ENCODE data around the gene MAB21L4. TPM values are rescaled to one million over a fixed set of nuclear protein-coding genes. Genes with fewer than 3 reads are reported as not detected.
A peak's percentile ranks its signal among the peaks of the same experiment; 100 is the strongest.

The MAB21L4 gene
- total RNA-seq, 1 experiment from 2014 or later = not detected

DNA sequence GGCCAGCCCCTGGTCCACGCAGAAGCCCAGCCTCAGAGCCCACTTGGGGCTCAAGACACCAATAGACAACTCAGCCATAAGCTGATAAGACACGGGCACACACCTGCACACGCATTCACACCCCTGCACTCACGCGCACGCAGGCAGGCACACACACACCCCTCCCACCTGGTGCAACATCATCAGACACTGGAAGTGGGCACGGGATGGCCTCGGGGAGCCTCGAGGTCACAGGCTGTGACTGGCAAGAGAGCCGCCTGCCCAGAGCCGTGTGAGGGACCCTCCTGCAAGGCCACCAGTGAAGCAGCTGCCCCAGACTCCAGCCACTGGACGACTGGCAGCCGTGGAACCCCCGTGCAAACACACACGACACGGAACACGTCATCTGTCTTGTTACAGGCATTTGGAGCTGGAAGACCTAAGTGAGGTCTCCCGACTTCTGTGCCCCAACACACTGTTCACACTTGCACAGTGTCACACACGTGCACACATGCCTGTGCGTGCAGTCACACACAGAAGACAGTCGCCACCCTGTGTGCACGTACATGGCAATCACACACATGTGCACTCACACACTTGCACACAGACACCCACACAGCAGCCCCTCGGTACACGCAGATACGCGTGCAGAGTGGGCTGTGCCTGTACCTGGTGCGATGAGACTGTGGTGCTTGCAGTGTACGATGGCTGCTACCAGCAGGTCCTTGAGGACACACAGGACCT is 959 bp downstream of the MAB21L4 start (continued):
- TF ChIP-seq POLR2A (IDR thresholded peaks at IDR 0.05; ENCODE audit: borderline replicate concordance, extremely low read depth, insufficient read depth, insufficient read length) (no peak), EGR1 (IDR thresholded peaks at IDR 0.05; ENCODE audit: low read depth) (no peak), SRF (IDR thresholded peaks at IDR 0.05; ENCODE audit: low read depth) (no peak), CBX3 (IDR thresholded peaks at IDR 0.05; ENCODE audit: low read depth) (no peak), TCF7L2 (IDR thresholded peaks at IDR 0.05; ENCODE audit: borderline replicate concordance, extremely low read depth, insufficient read depth, insufficient read length) (no peak), EZH2phosphoT487 (IDR thresholded peaks at IDR 0.05; ENCODE audit: borderline replicate concordance) (no peak), RAD21 (IDR thresholded peaks at IDR 0.05; ENCODE audit: low read depth) (no peak)
- TF ChIP-seq, protein P1, sequence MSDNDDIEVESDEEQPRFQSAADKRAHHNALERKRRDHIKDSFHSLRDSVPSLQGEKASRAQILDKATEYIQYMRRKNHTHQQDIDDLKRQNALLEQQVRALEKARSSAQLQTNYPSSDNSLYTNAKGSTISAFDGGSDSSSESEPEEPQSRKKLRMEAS (IDR thresholded peaks at IDR 0.05) = no peak

DNA sequence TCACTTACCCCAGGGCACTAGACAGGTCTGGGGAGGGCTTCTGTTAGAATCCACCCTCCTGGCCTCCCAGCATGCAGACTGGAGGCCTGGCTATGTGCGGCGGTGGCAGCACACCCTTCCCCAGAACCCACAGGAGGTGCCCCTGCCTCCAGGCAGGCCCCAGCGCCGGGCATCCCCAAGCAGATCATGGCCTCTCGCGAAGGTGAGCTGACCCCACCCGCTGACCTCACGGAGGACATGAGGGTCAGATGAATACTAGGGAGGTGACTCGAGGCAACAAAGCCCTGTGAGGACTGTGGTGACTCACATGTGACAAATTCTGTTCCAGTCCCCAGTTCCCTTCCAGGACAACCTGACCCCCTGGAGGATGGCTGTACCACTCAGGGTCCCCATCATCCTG is 1.9 kb downstream of the MAB21L4 start:
- no peaks in the 10 kb centered on the region for H3K9me2 ChIP-seq (ENCODE audit: insufficient read depth)
- ChIA-PET RAD21 (ENCODE audit: low non-redundant PET in 1 of 2, low total read pairs in 2 of 2, uncharacterized antibody in 2 of 2, unreplicated experiment in 2 of 2) (no interaction called here), CTCF (no interaction called here), POLR2A (no interaction called here)
- no peak for TF ChIP-seq EGR1 (IDR thresholded peaks at IDR 0.05; ENCODE audit: low read depth)
- TF ChIP-seq EZH2phosphoT487 (IDR thresholded peaks at IDR 0.05; ENCODE audit: borderline replicate concordance) = no peak
- no peak for TF ChIP-seq TCF7L2 (IDR thresholded peaks at IDR 0.05; ENCODE audit: borderline replicate concordance, extremely low read depth, insufficient read depth, insufficient read length)
- TF ChIP-seq POLR2AphosphoS5 (IDR thresholded peaks at IDR 0.05; ENCODE audit: low read depth, low read length) = no peak
- no peak for TF ChIP-seq SRF (IDR thresholded peaks at IDR 0.05; ENCODE audit: low read depth)
- no peak for TF ChIP-seq SIN3A (IDR thresholded peaks at IDR 0.05; ENCODE audit: low read depth)
- TF ChIP-seq EZH2 (IDR thresholded peaks at IDR 0.05) = no peak
- TF ChIP-seq POLR2A (IDR thresholded peaks at IDR 0.05; ENCODE audit: borderline replicate concordance, extremely low read depth, insufficient read depth, insufficient read length) = no peak
- TF ChIP-seq, protein P2, sequence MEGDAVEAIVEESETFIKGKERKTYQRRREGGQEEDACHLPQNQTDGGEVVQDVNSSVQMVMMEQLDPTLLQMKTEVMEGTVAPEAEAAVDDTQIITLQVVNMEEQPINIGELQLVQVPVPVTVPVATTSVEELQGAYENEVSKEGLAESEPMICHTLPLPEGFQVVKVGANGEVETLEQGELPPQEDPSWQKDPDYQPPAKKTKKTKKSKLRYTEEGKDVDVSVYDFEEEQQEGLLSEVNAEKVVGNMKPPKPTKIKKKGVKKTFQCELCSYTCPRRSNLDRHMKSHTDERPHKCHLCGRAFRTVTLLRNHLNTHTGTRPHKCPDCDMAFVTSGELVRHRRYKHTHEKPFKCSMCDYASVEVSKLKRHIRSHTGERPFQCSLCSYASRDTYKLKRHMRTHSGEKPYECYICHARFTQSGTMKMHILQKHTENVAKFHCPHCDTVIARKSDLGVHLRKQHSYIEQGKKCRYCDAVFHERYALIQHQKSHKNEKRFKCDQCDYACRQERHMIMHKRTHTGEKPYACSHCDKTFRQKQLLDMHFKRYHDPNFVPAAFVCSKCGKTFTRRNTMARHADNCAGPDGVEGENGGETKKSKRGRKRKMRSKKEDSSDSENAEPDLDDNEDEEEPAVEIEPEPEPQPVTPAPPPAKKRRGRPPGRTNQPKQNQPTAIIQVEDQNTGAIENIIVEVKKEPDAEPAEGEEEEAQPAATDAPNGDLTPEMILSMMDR (IDR thresholded peaks at IDR 0.05 in 2 of 3, conservative IDR thresholded peaks at IDR 0.05 in 1 of 3; ENCODE audit: borderline replicate concordance in 1 of 3, insufficient read depth in 1 of 3, low read depth in 2 of 3, low read length in 2 of 3) = no peak
- no peak for TF ChIP-seq CEBPB (IDR thresholded peaks at IDR 0.05; ENCODE audit: low read depth)
- TF ChIP-seq FOSL1 (IDR thresholded peaks at IDR 0.05; ENCODE audit: low read depth) = no peak
- no peak for TF ChIP-seq RAD21 (IDR thresholded peaks at IDR 0.05; ENCODE audit: low read depth)
- no peak for TF ChIP-seq ZFX (IDR thresholded peaks at IDR 0.05)
- TF ChIP-seq YY1 (IDR thresholded peaks at IDR 0.05; ENCODE audit: extremely low read depth, insufficient replicate concordance, low read depth, low read length) = no peak
- TF ChIP-seq, protein P3, sequence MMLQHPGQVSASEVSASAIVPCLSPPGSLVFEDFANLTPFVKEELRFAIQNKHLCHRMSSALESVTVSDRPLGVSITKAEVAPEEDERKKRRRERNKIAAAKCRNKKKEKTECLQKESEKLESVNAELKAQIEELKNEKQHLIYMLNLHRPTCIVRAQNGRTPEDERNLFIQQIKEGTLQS (IDR thresholded peaks at IDR 0.05) = no peak
- TF ChIP-seq, protein P4, sequence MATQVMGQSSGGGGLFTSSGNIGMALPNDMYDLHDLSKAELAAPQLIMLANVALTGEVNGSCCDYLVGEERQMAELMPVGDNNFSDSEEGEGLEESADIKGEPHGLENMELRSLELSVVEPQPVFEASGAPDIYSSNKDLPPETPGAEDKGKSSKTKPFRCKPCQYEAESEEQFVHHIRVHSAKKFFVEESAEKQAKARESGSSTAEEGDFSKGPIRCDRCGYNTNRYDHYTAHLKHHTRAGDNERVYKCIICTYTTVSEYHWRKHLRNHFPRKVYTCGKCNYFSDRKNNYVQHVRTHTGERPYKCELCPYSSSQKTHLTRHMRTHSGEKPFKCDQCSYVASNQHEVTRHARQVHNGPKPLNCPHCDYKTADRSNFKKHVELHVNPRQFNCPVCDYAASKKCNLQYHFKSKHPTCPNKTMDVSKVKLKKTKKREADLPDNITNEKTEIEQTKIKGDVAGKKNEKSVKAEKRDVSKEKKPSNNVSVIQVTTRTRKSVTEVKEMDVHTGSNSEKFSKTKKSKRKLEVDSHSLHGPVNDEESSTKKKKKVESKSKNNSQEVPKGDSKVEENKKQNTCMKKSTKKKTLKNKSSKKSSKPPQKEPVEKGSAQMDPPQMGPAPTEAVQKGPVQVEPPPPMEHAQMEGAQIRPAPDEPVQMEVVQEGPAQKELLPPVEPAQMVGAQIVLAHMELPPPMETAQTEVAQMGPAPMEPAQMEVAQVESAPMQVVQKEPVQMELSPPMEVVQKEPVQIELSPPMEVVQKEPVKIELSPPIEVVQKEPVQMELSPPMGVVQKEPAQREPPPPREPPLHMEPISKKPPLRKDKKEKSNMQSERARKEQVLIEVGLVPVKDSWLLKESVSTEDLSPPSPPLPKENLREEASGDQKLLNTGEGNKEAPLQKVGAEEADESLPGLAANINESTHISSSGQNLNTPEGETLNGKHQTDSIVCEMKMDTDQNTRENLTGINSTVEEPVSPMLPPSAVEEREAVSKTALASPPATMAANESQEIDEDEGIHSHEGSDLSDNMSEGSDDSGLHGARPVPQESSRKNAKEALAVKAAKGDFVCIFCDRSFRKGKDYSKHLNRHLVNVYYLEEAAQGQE (IDR thresholded peaks at IDR 0.05; ENCODE audit: low read depth) = no peak
- no peak for TF ChIP-seq CBX3 (IDR thresholded peaks at IDR 0.05; ENCODE audit: low read depth)
- TF ChIP-seq ELF1 (IDR thresholded peaks at IDR 0.05; ENCODE audit: borderline replicate concordance, low read depth) = no peak
- intact Hi-C loops (cut with micrococcal nuclease) = no loop called here
- peaks cover 34 to 70% of the 10 kb centered on the region in 2 experiments for H3K4me1 ChIP-seq (ENCODE audit: control insufficient read depth in 1 of 2, insufficient read depth in 2 of 2, low read length in 2 of 2)
- H2AFZ ChIP-seq (ENCODE audit: low read depth, low read length, poor library complexity, severe bottlenecking) = no peak overlapping the region
- no TSS peak for BruUV-seq (replicated peaks)
- peak overlapping the region; percentile 13; the same call in 1 of the 2 replicates for H3K9ac ChIP-seq (ENCODE audit: low read length)
- peak overlapping the region; percentile 37; the same call in 1 of the 2 replicates for H3K27ac ChIP-seq (ENCODE audit: low read depth, low read length)
- H3K36me3 ChIP-seq (ENCODE audit: control insufficient read depth in 1 of 2, insufficient read depth in 2 of 2, low read length in 2 of 2) = no peaks in the 10 kb centered on the region
- no peaks in the 10 kb centered on the region for H4K20me1 ChIP-seq (ENCODE audit: insufficient read depth)
- DNase-seq (ENCODE audit: low read depth, low spot score) = no peak
- H3K9me3 ChIP-seq (ENCODE audit: control insufficient read depth in 1 of 2, insufficient read depth in 1 of 2, low read depth in 1 of 2, low read length in 2 of 2) = no peaks in the 10 kb centered on the region
- H3K27me3 ChIP-seq (ENCODE audit: insufficient read depth, low read length) = peaks cover 10% of the 10 kb centered on the region; the same call in 1 of the 2 replicates
- peak; percentile 13; the same call in 1 of the 2 replicates for ATAC-seq
- H3K79me2 ChIP-seq (ENCODE audit: insufficient read depth, low read length) = no peaks in the 10 kb centered on the region
- peak overlapping the region in 1 of 2 experiments; percentile 38; a peak in 2 of 4 replicates for H3K4me3 ChIP-seq (replicated peaks in 1 of 2; ENCODE audit: low read depth in 1 of 2, low read length in 2 of 2)
- H3K4me2 ChIP-seq (ENCODE audit: low read length) = peak overlapping the region; percentile 75
